Large intestine (tissue), 3 donors: ENCODE measurements around the gene GATA6. TPM values are rescaled to one million over a fixed set of nuclear protein-coding genes. Genes with fewer than 3 reads are reported as not detected.

Experiments
- DNase-seq, 2 donors: peaks; one replicate each; pipeline versions ENCODE4 v3.0.0 to v3.0.0-alpha.2; 2013
- H3K27ac ChIP-seq: one replicate; pipeline ENCODE4 v1.5.1; 2013; ENCODE audit warnings: low read length
- H3K27me3 ChIP-seq: 2 replicates; pipeline ENCODE4 v1.6.1; 2013; ENCODE audit warnings: low read length; ENCODE audit not compliant: control insufficient read depth, insufficient read depth
- H3K36me3 ChIP-seq: 2 replicates; pipeline ENCODE4 v1.6.1; 2013; ENCODE audit warnings: low read length; ENCODE audit not compliant: control insufficient read depth, insufficient read depth
- H3K4me1 ChIP-seq: one replicate; pipeline ENCODE4 v1.6.1; 2013; ENCODE audit warnings: low read length; ENCODE audit not compliant: control insufficient read depth, insufficient read depth
- H3K4me3 ChIP-seq: one replicate; pipeline ENCODE4 v1.5.1; 2013; ENCODE audit warnings: low read length
- H3K9me3 ChIP-seq: one replicate; pipeline ENCODE4 v1.6.1; 2013; ENCODE audit warnings: mild to moderate bottlenecking, low read depth, low read length, moderate library complexity; ENCODE audit not compliant: control insufficient read depth
- WGBS: methylation state at CpG from one replicate; pipeline ENCODE4 v1.1.5; 2013; ENCODE audit warnings: low lambda C conversion rate; ENCODE audit not compliant: insufficient coverage; 5-methylcytosine and 5-hydroxymethylcytosine counted together
- polyA plus RNA-seq: library from polyadenylated mRNA; unstranded; fragments of 120-200 nt; gene quantifications from one replicate; pipeline ENCODE4 v1.2.1, GENCODE V29; 2013

GATA6 gene
- polyA plus RNA-seq, 1 donor: 85.1 TPM

DNA sequence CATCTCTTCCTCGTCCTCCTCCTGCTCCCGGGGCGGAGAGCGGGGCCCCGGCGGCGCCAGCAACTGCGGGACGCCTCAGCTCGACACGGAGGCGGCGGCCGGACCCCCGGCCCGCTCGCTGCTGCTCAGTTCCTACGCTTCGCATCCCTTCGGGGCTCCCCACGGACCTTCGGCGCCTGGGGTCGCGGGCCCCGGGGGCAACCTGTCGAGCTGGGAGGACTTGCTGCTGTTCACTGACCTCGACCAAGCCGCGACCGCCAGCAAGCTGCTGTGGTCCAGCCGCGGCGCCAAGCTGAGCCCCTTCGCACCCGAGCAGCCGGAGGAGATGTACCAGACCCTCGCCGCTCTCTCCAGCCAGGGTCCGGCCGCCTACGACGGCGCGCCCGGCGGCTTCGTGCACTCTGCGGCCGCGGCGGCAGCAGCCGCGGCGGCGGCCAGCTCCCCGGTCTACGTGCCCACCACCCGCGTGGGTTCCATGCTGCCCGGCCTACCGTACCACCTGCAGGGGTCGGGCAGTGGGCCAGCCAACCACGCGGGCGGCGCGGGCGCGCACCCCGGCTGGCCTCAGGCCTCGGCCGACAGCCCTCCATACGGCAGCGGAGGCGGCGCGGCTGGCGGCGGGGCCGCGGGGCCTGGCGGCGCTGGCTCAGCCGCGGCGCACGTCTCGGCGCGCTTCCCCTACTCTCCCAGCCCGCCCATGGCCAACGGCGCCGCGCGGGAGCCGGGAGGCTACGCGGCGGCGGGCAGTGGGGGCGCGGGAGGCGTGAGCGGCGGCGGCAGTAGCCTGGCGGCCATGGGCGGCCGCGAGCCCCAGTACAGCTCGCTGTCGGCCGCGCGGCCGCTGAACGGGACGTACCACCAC lies 2.1 kb downstream of the GATA6 start:
- H3K36me3 ChIP-seq: peaks cover 34% of the 10 kb centered on the region
- peak overlapping the region; percentile 97 for H3K4me3 ChIP-seq
- peak overlapping the region; percentile 97 for H3K27ac ChIP-seq
- no peaks in the 10 kb centered on the region for H3K4me1 ChIP-seq
- no CpG with 5 or more reads among the region's 120 CpGs for WGBS
- no peak for DNase-seq
- peaks cover 66% of the 10 kb centered on the region for H3K27me3 ChIP-seq
- peaks cover 3% of the 10 kb centered on the region for H3K9me3 ChIP-seq

DNA sequence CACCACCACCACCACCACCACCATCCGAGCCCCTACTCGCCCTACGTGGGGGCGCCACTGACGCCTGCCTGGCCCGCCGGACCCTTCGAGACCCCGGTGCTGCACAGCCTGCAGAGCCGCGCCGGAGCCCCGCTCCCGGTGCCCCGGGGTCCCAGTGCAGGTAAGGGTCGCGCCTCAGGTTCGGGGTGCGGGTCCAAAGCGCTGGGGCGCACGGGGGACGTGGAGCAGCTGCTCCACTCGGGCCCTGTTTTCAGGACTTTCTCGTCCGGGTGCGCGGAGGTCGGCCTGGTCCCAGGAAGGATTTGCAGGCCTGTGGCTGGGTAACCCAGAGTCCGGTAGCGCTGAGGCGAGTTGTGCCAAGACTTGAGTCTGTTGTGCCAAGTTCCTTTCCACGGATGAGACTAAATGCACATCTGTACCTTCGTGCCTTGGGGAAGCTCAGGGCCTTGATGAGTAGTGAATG lies 2.8 kb downstream of the GATA6 start:
- peaks cover 36% of the 10 kb centered on the region for H3K36me3 ChIP-seq

GRCh38 chr18:22172594-22173049 lies 3.2 kb downstream of the GATA6 start:
- Histone ChIP-seq H3K27ac (peak overlapping the region; percentile 97), H3K4me1 (no peaks in the 10 kb centered on the region), H3K36me3 (peaks cover 41% of the 10 kb centered on the region), H3K9me3 (no peaks in the 10 kb centered on the region), H3K27me3 (peaks cover 62% of the 10 kb centered on the region), H3K4me3 (peak overlapping the region; percentile 58)
- peak in 1 of 2 donors; percentile 58 for DNase-seq
- WGBS: no CpG with 5 or more reads among the region's 7 CpGs

More for the DNA sequence above, 2.8 kb downstream of the GATA6 start:
- WGBS: no CpG with 5 or more reads among the region's 34 CpGs
- Histone ChIP-seq H3K27ac (peak overlapping the region; percentile 97), H3K9me3 (peaks cover under 1% of the 10 kb centered on the region), H3K4me3 (peak overlapping the region; percentile 58), H3K27me3 (peaks cover 62% of the 10 kb centered on the region), H3K4me1 (no peaks in the 10 kb centered on the region)
- peak in 1 of 2 donors; percentile 22 for DNase-seq

DNA sequence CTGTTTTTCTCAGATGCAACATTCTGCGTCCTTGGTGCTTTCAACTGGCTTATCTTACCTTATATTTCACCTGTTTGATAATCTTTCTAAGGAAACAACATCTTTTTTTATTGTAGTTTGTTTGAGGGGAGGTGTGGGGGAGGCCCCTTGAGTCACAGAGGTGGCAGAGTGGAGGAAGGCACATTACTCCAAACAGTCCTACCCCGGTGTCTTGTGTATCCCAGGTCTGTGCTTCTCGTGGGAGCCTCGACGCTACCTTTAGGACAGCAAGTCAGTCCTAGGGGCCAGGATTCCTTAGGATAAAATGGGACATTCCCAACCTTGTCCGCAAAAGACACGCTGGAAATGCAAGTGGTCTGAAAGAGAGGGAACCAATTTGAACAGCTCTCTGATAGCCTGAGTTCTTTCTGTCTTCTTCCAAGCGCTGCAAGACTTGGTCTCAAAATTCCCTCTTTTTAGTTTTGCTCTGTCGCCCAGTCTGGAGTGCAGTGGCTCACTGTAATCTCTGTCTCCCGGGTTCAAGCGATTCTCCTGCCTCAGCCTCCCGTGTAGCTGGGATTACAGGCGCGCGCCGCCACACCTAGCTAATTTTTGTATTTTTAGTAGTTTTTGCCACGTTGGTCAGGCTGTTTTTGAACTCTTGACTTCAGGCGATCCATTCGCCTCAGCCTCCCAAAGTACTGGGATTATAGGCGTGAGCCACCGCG lies 4.0 kb downstream of the GATA6 start:
- Histone ChIP-seq H3K4me3 (peak overlapping the region; percentile 58), H3K4me1 (no peaks in the 10 kb centered on the region), H3K27ac (peak overlapping the region; percentile 97), H3K36me3 (peaks cover 44% of the 10 kb centered on the region), H3K27me3 (peaks cover 55% of the 10 kb centered on the region), H3K9me3 (no peaks in the 10 kb centered on the region)
- no CpG with 5 or more reads among the region's 22 CpGs for WGBS
- DNase-seq: peak in 1 of 2 donors; percentile 47

DNA sequence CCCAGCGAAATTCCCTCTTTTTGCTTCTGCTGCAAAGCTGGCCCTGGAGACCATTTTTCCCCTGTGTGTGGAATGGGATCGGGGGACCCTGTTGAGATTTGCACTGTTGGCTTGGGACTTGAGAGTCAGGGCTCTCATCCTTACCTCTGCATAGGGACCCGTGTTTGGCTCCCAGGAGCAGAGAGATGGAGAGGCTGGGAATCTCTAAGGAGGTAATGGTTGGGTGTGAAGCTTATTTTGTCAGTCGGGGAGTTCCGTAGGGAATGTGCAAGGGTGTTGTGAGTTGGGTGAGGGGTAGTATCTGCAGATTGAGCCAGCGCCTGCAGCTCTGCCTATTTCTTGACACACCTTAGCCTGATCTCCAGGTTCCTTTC lies 4.5 kb downstream of the GATA6 start:
- H3K4me3 ChIP-seq: peak overlapping the region; percentile 58
- peak in 1 of 2 donors; percentile 72 for DNase-seq
- WGBS: no CpG with 5 or more reads among the region's 6 CpGs
- peaks cover 44% of the 10 kb centered on the region for H3K36me3 ChIP-seq
- peaks cover 50% of the 10 kb centered on the region for H3K27me3 ChIP-seq
- no peaks in the 10 kb centered on the region for H3K9me3 ChIP-seq
- H3K27ac ChIP-seq: peak overlapping the region; percentile 97
- no peaks in the 10 kb centered on the region for H3K4me1 ChIP-seq

GRCh38 chr18:22174341-22175145 lies 5.2 kb downstream of the GATA6 start:
- no CpG with 5 or more reads among the region's 6 CpGs for WGBS
- Histone ChIP-seq H3K27me3 (peaks cover 48% of the 10 kb centered on the region), H3K27ac (peak overlapping the region; percentile 97), H3K4me3 (peak overlapping the region; percentile 58), H3K36me3 (peaks cover 44% of the 10 kb centered on the region), H3K4me1 (no peaks in the 10 kb centered on the region), H3K9me3 (no peaks in the 10 kb centered on the region)
- peak in 1 of 2 donors; percentile 76 for DNase-seq

- DNase-seq: peak in 1 of 2 donors; percentile 76
- H3K9me3 ChIP-seq: no peaks in the 10 kb centered on the region
- H3K4me3 ChIP-seq: peak overlapping the region; percentile 58
- WGBS: 0% methylated on average over 1 of the region's 4 CpGs
- peaks cover 44% of the 10 kb centered on the region for H3K36me3 ChIP-seq
- H3K27ac ChIP-seq: peak overlapping the region; percentile 97
- peaks cover 42% of the 10 kb centered on the region for H3K27me3 ChIP-seq
- H3K4me1 ChIP-seq: no peaks in the 10 kb centered on the region
These were observed 6.0 kb downstream of the GATA6 start for GRCh38 chr18:22175346-22175745.

DNA sequence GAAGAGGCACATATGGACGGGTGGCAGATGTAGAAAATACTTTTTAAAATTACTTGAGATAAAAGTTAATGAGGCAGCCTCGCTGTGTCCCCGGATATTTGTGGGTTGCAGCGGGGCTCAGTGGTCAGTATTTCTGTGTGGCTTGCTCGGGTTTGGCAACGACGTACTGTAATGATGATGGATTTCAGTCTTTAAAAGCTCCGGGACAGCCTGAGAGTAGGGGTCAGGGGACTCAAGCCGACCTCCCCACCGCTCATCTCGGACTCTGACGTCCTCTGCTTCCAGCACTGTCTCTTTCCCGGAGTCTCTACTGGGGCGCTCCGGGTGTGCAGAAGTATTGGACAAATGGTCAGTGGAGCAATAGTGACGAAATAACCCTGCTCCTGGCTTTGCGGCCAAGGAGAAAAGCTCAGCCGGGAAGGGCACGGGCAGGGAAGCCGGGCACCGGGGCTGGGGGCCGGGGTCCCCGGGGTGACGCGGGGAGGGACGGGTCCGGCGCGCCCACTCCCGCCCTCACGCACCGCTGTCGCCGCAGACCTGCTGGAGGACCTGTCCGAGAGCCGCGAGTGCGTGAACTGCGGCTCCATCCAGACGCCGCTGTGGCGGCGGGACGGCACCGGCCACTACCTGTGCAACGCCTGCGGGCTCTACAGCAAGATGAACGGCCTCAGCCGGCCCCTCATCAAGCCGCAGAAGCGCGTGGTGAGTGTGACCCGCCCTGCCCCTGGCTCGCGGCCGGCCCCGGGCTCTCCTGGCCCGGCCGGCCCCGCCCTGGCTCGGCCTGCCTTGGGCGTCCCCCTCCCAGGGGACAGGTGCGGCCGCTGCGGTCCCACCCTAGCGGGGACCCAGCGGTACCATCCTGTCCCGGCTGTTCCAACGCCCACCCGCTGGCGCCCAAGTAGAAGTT lies 7.3 kb downstream of the GATA6 start:
- Histone ChIP-seq H3K4me1 (peaks cover 5% of the 10 kb centered on the region), H3K36me3 (peaks cover 45% of the 10 kb centered on the region), H3K27me3 (peaks cover 35% of the 10 kb centered on the region), H3K9me3 (no peaks in the 10 kb centered on the region), H3K4me3 (peak overlapping the region; percentile 58), H3K27ac (peak overlapping the region; percentile 97)
- DNase-seq: peak in 1 of 2 donors; percentile 48
- no CpG with 5 or more reads among the region's 71 CpGs for WGBS

DNA sequence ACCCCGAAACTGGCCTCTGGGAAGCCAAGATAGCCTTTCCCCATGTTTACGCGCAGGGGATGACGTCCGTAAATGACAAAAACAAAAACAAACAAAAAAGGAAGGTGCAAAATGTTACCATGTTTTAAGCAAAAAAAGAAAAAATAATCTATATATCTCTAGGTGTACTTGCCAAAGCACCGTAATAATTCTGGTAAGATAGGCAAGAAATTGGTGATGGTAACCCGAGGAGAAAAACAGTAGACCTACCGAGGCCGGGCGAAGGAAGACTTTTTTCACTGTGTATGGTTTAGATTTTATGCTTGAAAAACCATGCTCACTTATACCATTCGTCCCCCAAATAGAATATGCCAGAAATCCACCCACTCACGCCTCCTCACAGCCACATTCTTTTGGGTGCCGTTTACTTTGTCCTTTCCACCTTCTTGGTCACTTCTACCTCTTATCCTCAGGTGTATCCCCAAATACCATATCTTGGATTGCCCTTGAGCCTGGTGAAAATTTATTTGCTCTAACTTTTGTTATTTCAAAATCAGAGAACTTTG lies 8.0 kb downstream of the GATA6 start:
- Histone ChIP-seq H3K36me3 (peaks cover 41% of the 10 kb centered on the region), H3K4me3 (peak overlapping the region; percentile 58), H3K27me3 (peaks cover 30% of the 10 kb centered on the region), H3K4me1 (peaks cover 5% of the 10 kb centered on the region), H3K27ac (peak overlapping the region; percentile 97), H3K9me3 (no peaks in the 10 kb centered on the region)
- 28% methylated on average over 7 of the region's 13 CpGs for WGBS
- DNase-seq: peak in 1 of 2 donors; percentile 41
